LNCaP clone FGC (cell line): ENCODE measurements around the gene MTA1.

Experiments used
- DNase-seq: peaks from one replicate; pipeline ENCODE4 v3.0.0-alpha.2; 2011; ENCODE audit warnings: low read depth
- H3K4me3 ChIP-seq: 2 replicates; pipeline ENCODE4 v1.5.1; 2011; ENCODE audit warnings: mild to moderate bottlenecking, low read depth, low read length, control low read depth
- CTCF ChIP-seq: IDR thresholded peaks from 2 replicates; pipeline ENCODE4 v1.5.1; 2012; ENCODE audit warnings: mild to moderate bottlenecking; ENCODE audit not compliant: control insufficient read depth, insufficient read depth; ENCODE audit errors: extremely low read depth

MTA1 gene

GRCh38 chr14:105420974-105421674 is 1.5 kb downstream of the MTA1 start:
- DNase-seq, result no peak
- peak overlapping the region; percentile 93 for H3K4me3 ChIP-seq
- TF ChIP-seq CTCF, result no peak

- TF ChIP-seq CTCF, result no peak
- peak overlapping the region; percentile 93 for H3K4me3 ChIP-seq
Observed at GRCh38 chr14:105421723-105422615, 2.3 kb downstream of the MTA1 start.

GRCh38 chr14:105422695-105423487 is 3.3 kb downstream of the MTA1 start:
- H3K4me3 ChIP-seq, result no peak overlapping the region
- peak; percentile 46 for DNase-seq
- 0 out of 2 replicates have a peak, but pooled peaks have one; percentile 3 for TF ChIP-seq CTCF

More at GRCh38 chr14:105421723-105422615, 2.3 kb downstream of the MTA1 start:
- DNase-seq, result no peak

GRCh38 chr14:105423488-105424195 is 4.0 kb downstream of the MTA1 start:
- TF ChIP-seq CTCF, result no peak

GRCh38 chr14:105424861-105425260 is 5.2 kb downstream of the MTA1 start:
- no peak for DNase-seq
- TF ChIP-seq CTCF, result no peak
- H3K4me3 ChIP-seq, result no peak overlapping the region

More at GRCh38 chr14:105423488-105424195, 4.0 kb downstream of the MTA1 start:
- H3K4me3 ChIP-seq, result no peak overlapping the region
- no peak for DNase-seq

- no peak overlapping the region for H3K4me3 ChIP-seq
- DNase-seq, result no peak
- no peak for TF ChIP-seq CTCF
Observed at GRCh38 chr14:105425823-105426247, 6.2 kb downstream of the MTA1 start.
